Left renal pelvis (tissue), 4 donors: ENCODE measurements around the gene PDPN. TPM values are rescaled to one million over a fixed set of nuclear protein-coding genes. Genes with fewer than 3 reads are reported as not detected.
"Not testable (repeated sequence)": the region's sequence is repeated elsewhere in the genome, so short reads cannot be mapped to it uniquely, and the experiment has no call there.

Experiments
- DNase-seq, 4 donors: peaks; one replicate each; pipeline ENCODE4 v3.0.0-alpha.2; 2013; ENCODE audit warnings: low read depth in 4 of 4, low spot score in 3 of 4
- polyA plus RNA-seq, 4 donors: library from polyadenylated mRNA; unstranded; fragments of 120-200 nt; gene quantifications; one replicate each; pipeline ENCODE4 v1.2.1, GENCODE V29; 2013; ENCODE audit not compliant: insufficient read length in 4 of 4

The PDPN gene
- polyA plus RNA-seq = 10 to 100 TPM; 15.1 to 99.8 (median 20.9) TPM

- peak; percentile 50 to 71 (median 53) for DNase-seq
These were observed at the start of gene PDPN for GRCh38 chr1:13583595-13583965. TSS of gene PDPN (plus strand) at chr1:13583832. CDS start at chr1:13584034, 202 bp downstream.

- no peak for DNase-seq
These were observed 48.4 kb upstream of the PDPN start for GRCh38 chr1:13535227-13535626.

DNA sequence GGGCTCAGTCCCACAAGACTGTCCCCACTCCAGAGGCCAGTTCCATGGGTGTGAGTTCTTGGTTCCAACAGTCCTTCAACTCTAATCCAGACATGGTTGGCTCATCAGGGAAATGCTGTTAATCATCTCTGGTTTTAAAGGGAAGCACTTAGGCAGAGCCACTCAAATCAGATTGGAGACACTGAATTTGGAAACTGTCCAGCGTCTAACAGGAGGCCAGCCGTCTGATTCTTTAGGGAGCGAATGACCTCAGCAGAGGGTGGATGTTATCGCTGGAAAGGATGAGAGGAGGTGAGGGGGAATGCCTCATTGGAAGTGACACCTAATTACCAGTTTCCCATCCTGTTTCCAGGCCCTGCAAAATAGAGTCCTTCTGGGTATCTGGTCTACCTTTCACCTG lies 47.1 kb upstream of the PDPN start:
- DNase-seq = no peak

DNA sequence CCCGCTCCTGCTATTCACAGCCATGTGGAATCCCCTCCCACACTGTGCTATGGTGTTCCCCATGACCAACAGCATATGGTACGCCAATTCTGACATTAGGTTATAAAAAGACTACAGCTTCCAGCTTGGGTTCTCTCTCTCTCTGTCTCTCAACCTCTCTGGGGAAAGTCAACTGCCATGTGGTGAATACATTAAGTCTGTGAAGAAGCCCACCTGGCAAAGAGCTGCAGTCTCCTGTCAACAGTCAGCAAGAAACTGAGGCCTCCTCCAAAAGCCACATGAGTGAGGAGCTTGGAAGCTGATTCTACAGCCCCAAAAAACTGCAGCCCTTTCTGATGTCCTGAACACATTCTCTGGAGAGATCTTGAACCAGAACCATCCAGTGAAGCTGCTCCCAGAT lies 44.8 kb upstream of the PDPN start:
- no peak for DNase-seq

- no peak for DNase-seq
These were observed 43.9 kb upstream of the PDPN start for GRCh38 chr1:13539683-13540082.

DNA sequence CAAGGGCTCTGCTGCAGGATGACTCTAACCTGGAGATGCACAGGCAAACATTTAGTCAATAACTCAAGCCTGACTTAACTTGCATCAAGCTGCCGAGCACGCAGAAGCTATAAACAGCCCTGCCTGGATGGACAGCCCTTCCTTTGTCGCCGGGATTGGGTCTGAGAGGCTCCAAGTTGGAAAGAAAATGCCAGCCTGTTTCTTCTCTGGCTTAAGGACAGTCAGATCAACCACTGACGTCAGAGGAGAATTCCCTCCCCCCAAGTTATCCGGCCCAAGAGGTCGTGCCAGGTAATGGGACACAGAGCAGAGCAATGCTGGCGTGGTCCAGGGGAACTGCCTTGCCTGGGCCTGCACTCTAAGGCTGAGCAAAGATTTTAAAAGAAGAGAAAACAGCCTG lies 42.8 kb upstream of the PDPN start:
- peak in 1 of 4 donors; percentile 5 for DNase-seq

- DNase-seq = no peak
These were observed 42.0 kb upstream of the PDPN start for GRCh38 chr1:13541435-13542215.

- DNase-seq = peak in 3 of 4 donors; percentile 36 to 40 (median 37)
These were observed 40.0 kb upstream of the PDPN start for GRCh38 chr1:13543451-13544220.

DNA sequence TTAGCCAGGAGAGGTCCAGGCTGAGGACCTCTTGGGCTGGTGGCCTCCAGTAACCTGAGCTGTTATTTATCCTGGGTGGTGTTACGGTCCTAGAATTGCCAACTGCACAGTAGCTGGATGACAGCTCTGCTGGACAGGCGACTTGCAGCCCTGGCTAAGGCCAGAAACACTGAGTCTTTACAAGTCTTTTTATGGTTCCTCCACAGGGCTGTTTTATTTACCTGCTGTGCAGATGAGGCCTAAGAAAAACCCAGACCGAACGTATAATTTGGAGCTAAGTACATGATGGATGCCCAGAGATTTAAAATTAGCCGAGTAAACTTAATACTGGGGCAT lies 39.4 kb upstream of the PDPN start:
- DNase-seq = no peak

- no peak for DNase-seq
These were observed 36.8 kb upstream of the PDPN start for GRCh38 chr1:13546791-13547190.

DNA sequence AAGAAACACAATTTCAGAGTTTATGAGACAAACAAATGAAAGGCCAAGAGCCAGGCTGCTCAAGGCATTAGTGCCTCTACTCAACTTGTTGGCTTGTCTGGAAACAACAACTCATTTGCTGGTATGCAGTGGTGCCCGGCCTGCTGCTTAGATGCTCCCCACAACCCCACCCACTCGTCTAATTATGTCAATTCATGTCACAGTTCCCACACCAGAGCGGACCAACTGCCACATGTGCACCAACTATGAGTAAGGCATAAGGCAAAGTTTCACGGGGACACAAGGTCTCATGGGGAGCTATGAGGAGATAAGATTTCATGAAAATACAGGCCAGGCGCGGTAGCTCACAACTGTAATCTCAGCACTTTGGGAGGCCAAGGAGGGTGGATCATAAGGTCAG lies 35.4 kb upstream of the PDPN start:
- DNase-seq = no peak

DNA sequence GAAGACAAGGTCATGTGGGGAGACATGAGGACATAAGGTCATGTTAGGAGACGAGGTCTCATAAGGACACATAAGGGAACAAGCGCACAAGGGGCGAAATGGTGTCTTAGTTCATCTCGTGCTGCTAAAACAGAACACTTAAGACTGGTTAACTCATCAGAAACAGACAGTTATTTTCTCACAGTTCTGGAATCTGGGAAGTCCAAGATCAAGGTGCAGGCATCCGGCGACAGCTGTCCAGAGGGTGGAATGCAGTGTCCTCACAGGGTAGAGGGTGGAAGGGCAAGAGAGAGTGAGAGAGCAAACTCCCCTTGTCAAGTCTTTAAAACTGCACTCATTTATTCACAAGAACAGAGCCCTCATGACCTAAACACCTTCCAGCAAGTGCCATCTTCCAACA lies 34.6 kb upstream of the PDPN start:
- DNase-seq = no peak

GRCh38 chr1:13549521-13549920 lies 34.1 kb upstream of the PDPN start:
- DNase-seq = no peak

DNA sequence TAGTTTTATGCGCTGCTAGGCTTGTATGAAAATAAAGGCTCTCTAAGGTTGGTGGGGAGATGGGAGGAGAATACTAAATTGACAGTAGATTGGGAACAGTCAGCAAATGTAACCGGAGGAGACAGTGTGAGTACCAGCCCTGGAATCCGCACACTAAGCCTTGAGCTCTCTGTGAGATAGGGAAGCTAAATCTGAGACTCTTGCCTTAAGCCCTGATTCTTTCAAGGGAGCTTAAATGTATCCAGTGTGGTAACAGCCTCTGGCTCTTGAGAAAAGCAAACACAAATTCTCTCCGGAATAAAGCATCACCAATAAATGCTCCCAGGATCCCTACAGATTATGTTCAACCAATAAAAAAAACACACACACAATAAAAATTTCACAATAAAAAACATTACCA lies 33.0 kb upstream of the PDPN start:
- no peak for DNase-seq

- DNase-seq = no peak
These were observed 28.8 kb upstream of the PDPN start for GRCh38 chr1:13554798-13555197.

DNA sequence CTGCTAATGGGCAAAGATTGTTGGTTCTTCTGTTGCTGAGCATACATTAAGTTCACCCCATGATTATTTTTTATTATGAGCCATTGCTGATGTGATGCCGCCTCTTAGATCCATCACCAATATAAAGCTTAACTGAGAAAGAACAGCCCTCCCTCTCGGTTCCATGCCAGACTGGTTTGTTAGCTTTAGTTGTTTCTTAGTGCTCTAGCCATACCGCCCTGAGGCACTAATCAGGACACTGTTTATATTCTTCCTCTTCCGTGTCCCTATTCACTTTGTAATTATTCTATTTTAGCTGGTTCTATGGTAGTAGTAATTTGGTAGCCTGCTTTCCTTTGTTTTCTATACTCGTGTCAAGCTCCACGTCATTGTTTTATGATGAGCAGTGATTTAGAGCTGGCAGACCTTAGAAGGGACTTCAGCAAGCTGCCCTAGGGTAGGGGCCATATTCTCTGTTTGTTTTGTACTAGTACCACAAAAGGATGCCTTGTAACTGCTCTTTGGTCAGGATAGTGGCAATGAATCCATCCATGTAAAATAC lies 27.3 kb upstream of the PDPN start:
- DNase-seq = no peak

- DNase-seq = no peak
These were observed 23.1 kb upstream of the PDPN start for GRCh38 chr1:13560541-13560940.

DNA sequence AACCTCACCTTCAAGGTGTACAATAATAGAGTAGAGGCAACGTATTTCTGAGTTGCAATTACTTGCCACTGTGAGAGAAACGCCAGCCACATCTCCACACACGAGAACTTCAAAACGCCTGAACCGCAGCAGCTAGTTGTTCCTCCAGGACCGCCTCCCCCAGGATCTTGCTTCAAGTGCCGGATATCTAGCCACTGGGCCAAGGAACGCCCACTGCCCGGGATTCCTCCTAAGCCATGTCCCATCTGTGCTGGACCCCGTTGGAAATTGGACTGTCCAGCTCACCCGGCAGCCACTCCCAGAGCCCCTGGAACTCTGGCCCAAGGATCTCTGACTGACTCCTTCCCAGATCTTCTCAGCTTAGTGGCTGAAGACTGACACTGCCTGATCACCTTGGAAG lies 20.7 kb upstream of the PDPN start:
- DNase-seq = not testable (repeated sequence)

DNA sequence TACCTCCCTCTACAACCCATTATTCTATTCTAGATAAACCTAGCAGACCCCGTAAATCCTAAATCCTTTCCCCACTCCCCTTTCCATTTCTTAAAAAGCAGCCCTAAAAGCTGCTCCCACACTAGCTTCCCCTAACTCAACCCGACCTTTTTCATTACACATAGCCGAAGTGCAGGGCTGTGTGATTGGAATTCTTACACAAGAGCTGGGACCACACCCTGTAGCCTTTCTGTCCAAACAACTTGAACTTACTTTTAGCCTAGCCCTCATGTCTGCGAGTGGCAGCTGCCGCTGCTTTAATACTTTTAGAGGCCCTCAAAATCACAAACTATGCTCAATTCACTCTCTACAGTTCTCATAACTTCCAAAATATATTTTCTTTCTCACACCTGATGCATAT lies 19.6 kb upstream of the PDPN start:
- no peak for DNase-seq

DNA sequence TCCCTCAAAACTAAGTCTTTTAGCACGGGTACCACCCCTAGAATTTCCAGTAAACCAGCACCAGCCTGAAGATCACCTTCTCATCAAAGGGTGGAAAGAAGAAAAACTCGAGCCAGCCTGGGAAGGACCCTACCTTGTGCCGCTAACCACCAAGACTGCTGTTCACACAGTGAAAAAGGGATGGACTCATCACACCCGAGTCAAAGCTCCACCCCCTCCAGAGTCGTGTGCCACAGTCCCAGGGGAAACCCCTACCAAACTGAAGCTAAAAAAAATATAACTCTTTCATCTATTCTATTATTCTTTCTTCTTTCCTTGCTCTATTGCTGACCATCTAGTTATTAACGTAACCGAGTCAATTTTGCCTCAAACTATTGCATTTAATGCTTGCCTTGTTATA lies 13.2 kb upstream of the PDPN start:
- DNase-seq = not testable (repeated sequence)

DNA sequence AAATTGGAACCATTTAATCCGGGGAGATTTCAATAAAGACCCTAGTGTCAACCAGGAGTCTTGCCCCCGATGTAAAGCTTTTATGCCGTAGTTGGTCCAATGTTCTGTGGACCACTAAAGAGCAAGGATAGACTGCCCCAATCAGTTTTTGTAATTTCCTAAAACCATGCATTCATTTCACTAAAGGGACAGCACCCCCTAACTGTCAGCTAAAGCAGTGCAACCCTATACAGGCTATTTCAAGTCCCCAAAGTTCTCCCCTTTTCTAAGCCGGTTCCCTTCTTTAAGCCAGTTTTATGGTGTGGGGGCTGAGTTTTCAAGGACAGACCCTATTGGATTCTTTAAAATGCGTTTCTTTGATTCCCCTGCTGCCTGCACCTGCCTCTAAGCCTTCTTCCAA lies 12.7 kb upstream of the PDPN start:
- no peak for DNase-seq

- DNase-seq = no peak
These were observed 10.0 kb upstream of the PDPN start for GRCh38 chr1:13573586-13573985.
